A204.1 (cell line): ENCODE results near the gene HSDL2.
"Not testable (repeated sequence)": the region's sequence is repeated elsewhere in the genome, so short reads cannot be mapped to it uniquely, and the experiment has no call there.

Experiments
- FAIRE-seq: peaks from 2 replicates; lab custom pipeline; 2012; peaks lifted over from hg19 to GRCh38; lab: Jason Lieb, UNC

The HSDL2 gene

GRCh38 chr9:112366591-112366990, 13.3 kb upstream of the HSDL2 start:
- no peak for FAIRE-seq

- no peak for FAIRE-seq
Measured at GRCh38 chr9:112367465-112367864, 12.4 kb upstream of the HSDL2 start.

GRCh38 chr9:112369817-112370216, 10.1 kb upstream of the HSDL2 start:
- FAIRE-seq, result no peak

- no peak for FAIRE-seq
Measured at GRCh38 chr9:112371060-112371459, 8.8 kb upstream of the HSDL2 start.

- FAIRE-seq, result not testable (repeated sequence)
Measured at GRCh38 chr9:112373666-112374065, 6.2 kb upstream of the HSDL2 start.

- FAIRE-seq, result not testable (repeated sequence)
Measured at GRCh38 chr9:112374232-112374631, 5.7 kb upstream of the HSDL2 start.

- FAIRE-seq, result no peak
Measured at GRCh38 chr9:112375361-112375760, 4.5 kb upstream of the HSDL2 start.

- no peak for FAIRE-seq
Measured at GRCh38 chr9:112377087-112377486, 2.8 kb upstream of the HSDL2 start.

GRCh38 chr9:112377684-112378327, 2.1 kb upstream of the HSDL2 start:
- no peak for FAIRE-seq

- FAIRE-seq, result no peak
Measured at GRCh38 chr9:112378328-112379176, 1.4 kb upstream of the HSDL2 start.

- peak; percentile 32 for FAIRE-seq
Measured at GRCh38 chr9:112379177-112380101, 469 bp upstream of the HSDL2 start.

GRCh38 chr9:112380825-112381221, 915 bp downstream of the HSDL2 start:
- no peak for FAIRE-seq

GRCh38 chr9:112382066-112382465, 2.2 kb downstream of the HSDL2 start:
- FAIRE-seq, result no peak

- FAIRE-seq, result no peak
Measured at GRCh38 chr9:112382501-112383364, 2.8 kb downstream of the HSDL2 start.

GRCh38 chr9:112384219-112384618, 4.3 kb downstream of the HSDL2 start:
- FAIRE-seq, result no peak

GRCh38 chr9:112384690-112385089, 4.8 kb downstream of the HSDL2 start:
- FAIRE-seq, result no peak

GRCh38 chr9:112387115-112387514, 7.2 kb downstream of the HSDL2 start:
- FAIRE-seq, result no peak

GRCh38 chr9:112389897-112390296, 10.0 kb downstream of the HSDL2 start:
- FAIRE-seq, result not testable (repeated sequence)

- not testable (repeated sequence) for FAIRE-seq
Measured at GRCh38 chr9:112391936-112392560, 12.1 kb downstream of the HSDL2 start.

GRCh38 chr9:112393146-112393545, 13.2 kb downstream of the HSDL2 start:
- FAIRE-seq, result not testable (repeated sequence)

GRCh38 chr9:112396416-112396815, 16.5 kb downstream of the HSDL2 start:
- FAIRE-seq, result no peak
